Activated T-cell treated with anti-CD3 and anti-CD28 coated beads for 1 hour (primary cell): ENCODE results near the gene ZNF423.
"Not testable (repeated sequence)": the region's sequence is repeated elsewhere in the genome, so short reads cannot be mapped to it uniquely, and the experiment has no call there.

ENCODE experiments used
- DNase-seq: peaks from one replicate; pipeline ENCODE4 v3.0.0-alpha.2; 2020; ENCODE audit warnings: low read depth

The ZNF423 gene

DNA sequence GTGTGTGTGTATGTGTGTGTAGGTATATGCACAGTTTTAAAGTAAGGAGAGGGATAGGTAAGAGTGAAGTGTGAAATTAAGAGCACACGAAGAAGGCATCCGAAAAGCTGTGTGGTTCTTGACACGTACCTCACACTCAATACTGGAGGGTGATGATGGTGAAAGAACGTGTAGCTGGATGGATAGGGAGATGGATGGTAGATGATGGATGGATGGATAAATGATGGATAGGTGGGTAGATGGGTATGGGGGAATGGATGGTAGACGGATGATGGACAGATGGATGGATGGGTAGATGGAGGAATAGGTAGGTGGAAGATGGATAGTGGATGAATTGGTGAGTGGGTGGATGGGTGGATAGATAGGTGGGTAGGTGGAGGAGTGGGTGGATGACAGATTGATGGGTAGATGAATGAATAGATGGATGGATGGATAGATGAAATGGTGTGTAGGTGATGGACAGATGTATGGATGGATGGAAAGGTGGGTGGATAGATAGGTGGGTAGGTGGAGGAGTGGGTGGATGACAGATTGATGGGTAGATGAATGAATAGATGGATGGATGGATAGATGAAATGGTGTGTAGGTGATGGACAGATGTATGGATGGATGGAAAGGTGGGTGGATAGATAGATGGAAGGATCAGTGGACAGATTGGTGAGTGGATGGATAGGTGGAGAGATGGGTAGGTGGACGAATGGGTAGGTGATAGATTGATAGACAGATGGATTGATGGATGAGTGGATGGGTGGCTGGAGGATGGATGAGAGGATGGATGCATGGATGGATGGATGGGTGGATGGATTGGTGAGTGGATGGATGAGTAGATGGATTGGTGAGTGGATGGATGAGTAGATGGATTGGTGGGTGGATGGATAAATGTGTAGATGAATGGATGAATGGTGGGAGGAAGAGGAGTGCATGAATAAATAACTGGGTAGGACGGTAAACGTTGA, 349.6 kb downstream of the ZNF423 start:
- not testable (repeated sequence) for DNase-seq

DNA sequence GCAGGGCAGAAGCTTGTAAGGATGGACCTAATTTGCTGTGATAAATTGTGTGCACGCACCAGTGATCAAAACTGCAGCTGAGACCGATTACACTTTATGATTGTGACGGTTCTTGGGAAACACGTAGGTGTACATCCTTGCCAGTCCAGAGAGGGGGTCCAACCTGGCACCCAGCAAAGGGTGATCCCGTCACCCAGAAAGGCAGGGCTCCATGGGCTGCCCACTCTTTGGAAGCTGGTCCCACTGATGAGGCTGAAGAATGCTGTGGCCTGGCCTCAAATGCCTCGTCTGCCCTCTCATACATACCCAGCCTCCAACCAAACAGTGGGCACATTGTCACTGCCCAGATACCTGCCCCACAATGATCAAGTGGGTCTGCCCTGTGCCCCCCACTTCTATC, 350.4 kb downstream of the ZNF423 start:
- DNase-seq = no peak

DNA sequence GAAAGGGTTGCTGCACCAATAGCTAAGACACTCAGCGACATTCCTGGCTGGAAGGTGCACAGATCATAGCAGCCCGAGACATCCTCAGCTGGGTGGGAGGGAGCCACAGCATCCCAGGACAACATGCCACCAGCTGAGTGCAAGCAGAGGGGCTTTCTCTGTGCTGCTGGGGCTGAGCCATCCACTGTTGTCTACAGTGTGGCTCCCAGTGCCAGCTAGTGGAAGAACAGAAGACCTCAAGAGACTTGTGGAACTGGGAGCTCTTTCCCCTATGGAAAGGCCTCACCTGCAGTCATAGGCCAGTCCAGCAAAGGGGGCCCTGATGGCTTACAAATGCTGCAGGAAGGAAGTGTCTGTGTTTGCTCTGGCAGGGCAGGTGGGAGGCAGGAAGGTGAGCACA, 351.3 kb downstream of the ZNF423 start:
- no peak for DNase-seq

DNA sequence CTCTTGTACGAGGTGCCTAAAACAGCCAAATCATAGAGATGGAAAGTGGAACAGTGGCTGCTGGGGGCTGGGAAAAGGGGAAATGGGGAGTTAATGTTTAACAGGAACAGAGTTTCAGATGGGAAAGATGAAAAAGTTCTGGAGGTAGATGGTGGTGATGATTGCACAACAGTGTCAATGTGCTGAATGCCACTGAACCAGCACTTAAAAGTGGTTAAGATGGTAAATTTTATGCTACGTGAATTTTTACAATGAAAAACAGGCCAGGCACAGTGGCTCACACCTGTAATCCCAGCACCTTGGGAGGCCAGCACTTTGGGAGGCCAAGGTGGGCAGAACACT, 351.9 kb downstream of the ZNF423 start:
- DNase-seq = no peak

DNA sequence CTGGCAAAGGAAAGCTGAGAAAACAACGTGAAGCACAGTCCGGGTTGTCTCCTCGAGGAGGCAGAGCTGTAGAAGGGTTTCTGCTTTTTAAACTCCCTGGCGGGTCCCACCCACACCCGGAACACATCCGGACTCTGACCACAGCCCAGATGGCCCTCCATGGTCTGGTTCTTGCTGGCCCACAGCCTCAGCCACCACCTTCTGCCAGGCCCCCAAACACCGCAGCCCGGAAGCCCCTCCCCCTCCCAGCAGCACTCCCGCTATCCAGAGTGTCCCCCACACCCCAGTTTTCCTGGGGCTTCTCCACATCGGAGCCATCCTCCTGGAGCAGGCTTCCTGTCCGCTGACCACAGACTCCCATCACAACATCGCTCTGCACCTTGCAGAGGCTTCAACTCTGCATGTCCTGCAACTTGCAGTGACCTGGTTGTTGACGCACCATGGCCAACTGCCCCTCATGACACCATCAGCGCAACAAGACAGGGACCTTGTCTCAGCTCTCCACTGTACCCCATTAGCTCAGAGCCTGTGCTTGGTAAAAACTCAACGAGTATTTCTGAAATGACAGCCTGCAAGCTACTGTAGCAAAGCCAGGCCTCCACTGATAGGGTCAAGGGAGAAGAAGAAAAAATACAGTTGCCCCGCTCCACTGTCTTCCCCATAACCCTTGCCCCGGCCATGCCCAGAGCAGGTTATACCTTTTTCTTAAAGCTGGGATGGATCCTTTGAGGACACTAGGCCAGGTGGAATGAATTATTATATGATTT, 352.5 kb downstream of the ZNF423 start:
- no peak for DNase-seq

DNA sequence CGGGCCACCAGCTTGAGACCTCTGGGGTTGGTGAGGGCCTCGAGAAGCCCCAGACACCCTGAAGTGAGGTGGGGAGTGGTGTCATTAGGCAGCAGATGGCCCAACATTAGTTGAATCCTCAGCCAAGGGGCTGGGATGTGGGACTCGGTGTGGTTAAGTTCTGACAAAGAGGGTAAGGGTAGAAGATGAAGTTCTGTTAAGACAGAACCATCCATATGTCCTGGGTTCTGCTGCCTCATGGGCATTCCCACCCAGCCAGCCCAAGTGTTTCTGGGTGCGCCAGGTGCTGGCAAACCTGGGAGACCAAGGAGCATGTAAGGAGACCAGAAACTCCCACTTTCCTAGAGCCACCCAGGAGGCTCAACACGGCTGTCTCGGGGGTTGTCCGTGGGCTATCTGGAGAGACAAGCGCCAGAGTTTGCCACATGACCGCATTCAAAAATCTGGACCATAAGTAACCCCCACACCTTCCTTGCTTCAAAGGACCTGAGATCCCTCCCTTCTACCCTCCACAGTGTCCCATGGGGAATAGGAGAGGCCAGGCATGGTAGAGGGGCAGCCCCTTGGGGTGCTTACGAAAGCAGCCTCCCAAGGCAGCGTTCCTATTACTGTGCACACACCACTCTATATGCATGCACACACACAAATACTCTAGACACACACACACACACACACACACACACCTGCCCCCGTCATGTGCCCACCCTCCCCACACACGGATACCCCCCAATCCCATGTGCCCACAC, 353.6 kb downstream of the ZNF423 start:
- DNase-seq = no peak

DNA sequence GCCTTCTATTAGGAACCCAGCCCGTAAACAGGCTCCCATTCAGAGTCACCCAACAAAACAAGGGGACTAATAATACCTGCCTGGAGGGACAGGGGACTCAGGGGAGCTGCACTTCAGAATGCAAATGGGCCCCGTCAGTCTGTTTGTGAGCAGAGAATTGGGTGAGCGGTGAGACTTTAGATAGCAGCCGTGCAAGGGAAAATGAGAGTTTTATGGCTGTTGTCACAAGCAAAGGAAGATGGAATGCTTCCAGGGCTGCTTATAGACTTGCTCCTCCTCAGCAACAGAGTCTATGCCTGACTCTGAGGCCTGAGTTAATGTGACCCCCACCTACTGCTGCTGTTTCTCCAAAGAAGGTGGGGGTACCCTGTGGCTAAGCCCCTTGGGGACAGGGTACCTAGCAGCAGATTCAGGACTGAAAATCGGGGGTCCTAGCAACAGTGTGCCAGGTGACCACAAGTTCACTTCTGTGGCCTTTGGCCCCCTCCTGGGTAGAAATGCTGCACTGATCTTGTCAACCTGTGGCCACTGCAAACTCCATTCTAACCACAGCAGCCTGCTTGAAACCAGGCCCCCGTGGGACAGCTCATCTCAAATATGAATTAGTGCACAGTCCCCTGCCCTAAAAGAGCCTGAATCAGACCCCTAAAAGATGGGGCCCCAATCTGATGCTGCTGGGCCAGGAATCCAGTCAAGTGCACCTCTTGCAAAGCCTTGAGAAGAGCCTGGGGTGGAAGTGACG, 355.9 kb downstream of the ZNF423 start:
- no peak for DNase-seq

DNA sequence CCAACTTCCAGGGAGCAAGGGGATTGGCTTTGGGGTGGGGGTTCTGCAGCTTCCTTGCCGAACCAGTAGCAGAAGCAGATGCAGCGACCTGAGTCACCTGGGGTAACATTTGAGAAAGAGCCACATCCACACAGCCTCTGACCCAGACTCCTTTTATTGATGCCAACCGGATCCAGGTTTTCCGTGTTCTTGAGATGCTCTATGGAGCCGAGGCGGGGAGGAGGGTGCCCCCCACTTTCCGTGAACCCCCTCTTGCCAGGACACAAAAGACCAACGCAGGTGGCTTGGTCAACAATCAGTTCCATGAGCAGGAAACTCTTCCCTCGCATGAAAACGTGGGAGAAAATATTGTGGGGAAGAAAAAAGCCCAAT, 356.5 kb downstream of the ZNF423 start:
- DNase-seq = no peak

DNA sequence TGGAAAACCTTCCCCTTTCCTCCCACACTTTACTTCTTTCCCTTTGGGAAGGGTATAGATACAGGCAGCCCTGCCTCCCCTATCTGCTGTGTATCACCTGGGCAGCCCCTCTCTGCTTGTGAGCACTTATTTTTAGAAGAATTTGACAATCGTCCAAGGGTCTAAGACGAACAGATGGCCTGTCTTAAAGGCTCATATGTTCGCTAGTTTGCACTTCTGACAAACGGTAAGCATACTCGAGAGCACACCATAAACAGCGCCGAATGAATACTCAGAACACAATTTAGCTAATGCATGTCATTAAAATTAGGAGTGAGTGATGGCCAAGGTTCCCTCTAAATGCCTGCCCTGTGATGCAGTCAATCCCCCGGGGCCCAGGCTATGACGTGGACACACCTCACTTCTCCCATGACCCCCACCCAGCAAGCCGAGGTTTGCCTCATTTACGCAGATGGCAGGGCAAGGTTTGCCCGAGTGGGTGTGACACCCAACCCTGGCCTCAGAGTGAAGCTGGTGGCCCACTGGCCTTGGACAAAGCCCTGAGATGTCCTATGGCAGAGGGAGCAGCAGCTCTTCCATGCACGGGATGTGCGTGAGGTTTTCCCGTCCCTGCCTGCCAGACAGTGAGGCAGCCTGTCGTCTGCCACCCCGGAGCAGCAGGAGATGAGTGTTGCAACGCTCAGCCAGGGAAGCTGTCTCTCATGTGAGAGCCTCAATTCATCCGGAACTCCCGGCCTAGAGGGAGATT, 357.1 kb downstream of the ZNF423 start:
- no peak for DNase-seq

DNA sequence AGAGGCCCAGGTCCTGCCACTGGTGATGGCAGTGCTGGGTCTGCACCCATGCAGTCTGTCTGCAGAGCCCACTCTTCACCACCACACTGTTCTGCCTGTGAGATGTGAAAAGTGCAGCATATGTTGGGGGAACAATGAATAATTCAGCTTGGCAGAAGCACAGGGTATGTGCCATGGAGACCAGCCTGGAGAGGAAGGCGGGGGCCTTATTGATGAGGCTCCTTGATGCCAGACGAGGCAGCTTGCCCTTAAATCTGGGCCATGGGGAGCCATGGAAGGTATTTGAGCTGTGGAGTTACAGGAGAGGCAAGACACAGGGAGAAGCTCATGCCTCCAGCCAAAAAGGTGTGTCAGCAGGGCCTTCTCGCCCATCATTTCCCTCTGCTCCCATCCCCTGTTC, 357.6 kb downstream of the ZNF423 start:
- DNase-seq = no peak

DNA sequence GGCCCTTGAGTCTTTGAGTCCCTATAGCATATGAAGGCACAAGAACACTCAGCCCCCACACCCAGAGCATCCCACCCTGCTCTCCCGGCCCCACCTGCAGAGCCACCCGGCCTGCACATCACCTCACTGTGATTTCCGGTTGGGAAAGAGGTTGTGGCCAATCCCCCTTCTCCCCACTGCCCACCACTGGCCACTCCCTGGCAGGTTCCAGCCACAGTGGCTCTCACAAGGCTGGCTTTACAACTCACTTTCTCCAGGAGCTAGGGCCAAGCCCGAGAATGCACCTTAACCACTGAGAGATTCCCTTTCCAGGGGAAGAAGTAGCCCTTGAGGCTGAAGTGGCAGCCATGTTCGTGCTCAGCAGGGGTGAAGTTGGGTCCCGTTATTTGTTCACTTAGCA, 358.4 kb downstream of the ZNF423 start:
- DNase-seq = no peak

DNA sequence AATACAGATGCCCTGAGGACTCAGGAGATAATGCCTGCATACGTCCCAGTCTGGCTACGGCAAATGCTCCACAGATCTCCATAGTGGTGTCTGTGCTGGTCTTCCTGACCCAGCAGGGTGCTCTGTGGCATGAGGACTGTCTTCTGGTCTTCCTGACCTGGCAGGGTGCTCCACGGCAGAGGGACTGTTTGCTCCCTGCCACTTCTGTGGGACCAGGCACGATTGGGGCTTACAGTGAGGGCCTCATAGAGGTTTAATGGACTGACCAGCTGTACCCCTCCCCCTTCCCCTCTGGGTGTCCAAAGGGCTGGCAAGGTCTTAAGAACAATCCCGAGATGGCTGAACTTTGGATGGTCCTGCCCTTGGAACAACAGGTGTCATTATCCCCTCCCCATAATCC, 359.3 kb downstream of the ZNF423 start:
- DNase-seq = no peak

DNA sequence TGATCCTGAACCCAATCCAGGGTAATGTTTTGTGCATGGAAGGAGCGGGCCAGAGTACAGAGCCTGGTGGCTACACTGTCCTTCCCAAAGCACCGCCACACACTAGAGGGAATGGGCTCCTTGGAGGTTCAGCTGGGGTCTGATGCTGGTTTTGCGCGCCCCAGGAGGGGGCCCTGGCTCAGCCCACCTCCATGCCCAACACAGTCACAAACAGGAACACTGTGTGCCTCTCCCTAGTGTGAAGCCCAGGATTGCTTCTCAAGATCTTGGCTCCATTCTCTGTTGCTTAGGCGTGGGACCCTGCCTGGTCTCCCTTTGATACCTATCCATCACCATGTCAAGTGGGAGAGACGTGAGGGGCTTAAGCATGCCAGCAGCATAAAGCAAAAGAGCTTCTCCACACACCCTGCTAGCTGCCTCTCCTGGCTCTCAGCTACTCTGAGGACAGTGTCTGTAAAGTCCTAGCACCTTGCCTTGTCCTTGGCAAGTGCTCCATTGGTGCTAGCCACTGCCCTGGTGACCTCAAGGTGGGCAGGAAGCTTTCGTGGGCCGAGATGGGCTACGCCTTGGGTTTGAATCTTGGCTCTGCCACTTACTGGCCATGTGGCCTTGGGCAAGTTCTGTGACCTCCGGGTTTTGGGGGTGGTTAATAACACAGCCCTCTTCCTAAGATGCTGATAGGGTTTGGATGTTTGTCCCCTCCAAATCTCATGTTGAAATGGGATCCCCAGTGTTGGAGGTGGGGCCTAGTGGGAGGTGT, 360.1 kb downstream of the ZNF423 start:
- no peak for DNase-seq

DNA sequence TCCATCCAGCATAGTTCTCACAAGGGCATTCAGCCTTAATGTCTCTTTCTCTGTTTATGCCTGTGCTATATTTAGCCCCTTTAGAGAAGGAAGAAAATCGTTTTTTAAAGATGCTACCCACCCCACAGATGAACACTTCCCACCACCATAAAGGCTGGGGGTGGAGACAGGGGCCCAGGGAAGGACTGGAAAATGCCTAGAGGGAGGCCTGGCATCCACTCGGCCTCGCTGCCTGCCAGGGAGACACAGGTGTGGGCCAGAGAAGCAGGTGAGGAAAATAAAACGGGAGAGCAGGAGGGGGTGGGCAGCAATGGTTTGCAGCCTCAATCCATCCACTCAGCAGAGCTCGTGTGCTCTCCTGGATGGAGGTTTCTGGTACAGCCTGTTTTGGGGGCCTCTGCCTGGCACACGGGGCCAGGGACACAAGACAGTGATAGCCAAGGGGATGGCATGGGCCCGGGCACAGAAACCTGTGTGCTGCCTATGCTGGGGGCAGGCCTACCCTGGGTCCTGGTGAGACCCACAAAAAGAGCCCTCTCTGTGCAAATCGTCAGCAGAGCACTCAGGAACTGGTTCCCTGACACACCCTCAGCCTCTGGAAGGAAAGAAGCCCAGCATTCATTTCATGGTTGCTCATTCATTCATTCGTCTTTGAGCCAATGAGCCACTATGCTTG, 360.9 kb downstream of the ZNF423 start:
- DNase-seq = no peak

DNA sequence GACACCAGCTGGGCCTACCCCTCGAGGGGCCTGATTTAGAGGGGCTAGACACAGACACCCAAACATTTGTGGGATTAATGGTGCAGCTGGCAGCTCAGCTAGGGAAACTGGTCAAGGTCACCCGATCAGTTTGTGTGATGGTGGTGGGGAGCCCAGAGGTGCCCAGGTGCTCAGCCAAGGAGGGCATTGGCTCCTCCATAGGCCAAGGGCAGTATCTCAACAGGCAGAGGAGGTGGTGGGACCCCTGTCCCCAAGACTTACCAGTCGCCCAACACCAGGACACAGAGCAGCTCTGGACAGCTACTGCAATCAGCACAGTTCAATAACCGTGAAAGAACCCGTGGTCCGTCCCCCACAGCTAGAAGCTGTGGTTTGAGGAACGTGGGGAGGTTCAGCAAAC, 361.4 kb downstream of the ZNF423 start:
- no peak for DNase-seq

DNA sequence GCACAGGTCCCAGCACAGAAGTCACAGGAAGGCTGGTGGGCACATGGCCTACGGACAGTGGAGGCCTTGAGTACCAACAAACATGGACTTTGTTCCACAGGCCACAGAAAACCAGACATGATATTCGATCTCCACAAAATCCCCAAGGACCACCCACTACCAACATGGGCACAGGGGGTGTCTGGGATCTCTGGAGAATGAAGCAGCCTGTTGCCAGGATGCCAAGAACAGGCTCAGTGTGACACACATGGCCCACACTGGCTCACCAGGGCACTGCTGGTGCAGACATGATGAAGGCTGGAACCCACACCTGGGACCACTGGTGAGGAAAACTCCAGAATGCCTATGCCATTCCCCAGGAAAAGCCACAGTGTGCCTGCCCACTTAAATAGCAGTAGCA, 362.1 kb downstream of the ZNF423 start:
- no peak for DNase-seq

DNA sequence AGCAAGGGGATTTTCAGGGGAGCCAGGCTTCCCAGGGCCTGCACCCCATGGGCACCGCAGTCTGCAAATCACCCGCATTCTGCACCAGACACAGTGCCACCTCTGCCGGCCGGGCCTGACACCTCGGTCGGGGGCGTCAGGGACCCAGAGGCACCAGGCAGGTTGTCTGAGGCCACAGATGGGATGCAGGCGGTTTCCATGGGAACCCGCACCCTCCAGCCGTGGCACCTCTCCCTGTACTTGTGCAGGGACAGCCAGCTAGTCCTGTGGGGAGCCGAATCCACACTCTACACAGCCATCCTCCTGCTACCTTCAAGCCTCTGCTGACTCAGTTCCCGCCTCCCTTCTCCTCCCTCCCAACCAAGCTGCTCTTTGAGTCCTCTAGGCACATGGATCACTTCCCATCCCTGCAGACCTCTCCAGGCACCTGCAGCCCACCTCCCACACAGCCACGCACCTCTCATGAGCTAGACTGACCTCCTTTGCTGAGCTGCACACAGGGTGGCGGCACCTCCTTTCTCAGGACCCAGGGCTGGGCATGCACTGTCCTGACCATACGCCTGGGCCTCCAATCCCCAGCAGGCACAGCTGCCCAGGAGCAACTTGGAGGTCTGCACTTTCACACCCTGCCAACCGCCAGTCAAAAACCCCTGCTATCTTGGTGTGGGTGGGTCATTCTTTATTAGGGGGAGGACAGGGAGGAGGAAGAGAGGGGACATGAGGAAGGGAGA, 362.9 kb downstream of the ZNF423 start:
- DNase-seq = no peak

DNA sequence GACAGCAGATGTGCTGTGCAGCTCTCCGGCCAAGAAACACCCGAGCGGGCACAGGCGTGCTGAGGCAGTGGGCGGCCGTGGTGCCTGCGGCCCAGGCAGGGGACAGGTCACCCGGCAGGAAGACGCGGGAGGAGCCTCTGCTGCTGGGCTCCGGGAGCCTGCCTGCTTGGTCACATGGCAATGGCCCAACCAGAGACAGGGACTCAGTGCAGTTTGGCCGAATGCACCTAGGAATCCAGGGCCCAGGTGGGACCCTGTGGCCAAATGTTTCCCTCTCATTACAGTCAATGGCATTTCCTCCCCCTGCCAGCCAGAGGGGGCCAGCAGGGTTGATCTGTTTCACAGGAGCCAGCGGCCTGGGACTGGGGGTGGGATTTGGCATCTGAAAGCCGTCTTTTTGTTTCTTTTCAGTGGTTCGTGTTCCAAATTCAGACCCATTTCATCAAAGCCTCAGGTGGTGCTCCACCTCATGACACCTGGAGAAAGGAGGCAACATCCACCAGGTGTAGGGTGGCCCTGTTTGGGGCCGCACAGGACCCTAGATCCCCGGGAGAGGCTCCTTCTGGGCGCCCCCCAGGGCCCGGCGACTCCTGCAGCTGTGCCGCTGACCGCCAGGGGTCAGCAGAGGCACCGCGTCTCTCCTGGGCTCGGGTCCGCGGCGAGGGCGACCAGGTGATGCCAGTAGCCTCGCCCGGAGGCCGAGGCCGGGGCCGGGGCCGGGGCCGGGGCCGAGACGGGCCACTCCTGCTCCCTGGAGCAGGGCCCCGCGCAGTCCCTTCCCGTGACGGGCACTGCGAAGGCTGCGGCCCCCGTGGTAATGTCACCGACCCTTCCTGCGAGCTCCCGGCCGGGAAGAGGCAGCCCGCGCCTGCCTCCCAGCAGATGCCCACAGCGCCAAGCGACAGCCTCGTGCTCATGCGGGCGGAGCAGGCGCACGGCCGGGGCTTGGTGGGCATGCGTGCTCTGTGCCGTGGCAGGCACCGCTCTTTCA, 363.8 kb downstream of the ZNF423 start:
- peak; percentile 24 for DNase-seq
